A673 (cell line): ENCODE results near the gene FGF21. TPM values are rescaled to one million over a fixed set of nuclear protein-coding genes. Genes with fewer than 3 reads are reported as not detected.

ENCODE experiments used
- BruUV-seq: library from RNA; stranded (reverse); fragments of 400-500 nt; replicated peaks from 2 replicates; lab custom pipeline; 2021; lab: Mats Ljungman, UMichigan
- CTCF ChIA-PET: fragments of 300-600 bp; sonication (Branson Sonifier 250); formaldehyde crosslinking; loops from one replicate; lab custom pipeline; 2022; ENCODE audit warnings: antibody characterized with exemption; lab: Charles Lee
- POLR2A ChIA-PET: fragments of 300-600 bp; sonication (Branson Sonifier 250); formaldehyde crosslinking; loops from one replicate; lab custom pipeline; 2022; ENCODE audit warnings: antibody characterized with exemption; ENCODE audit not compliant: low non-redundant PET; lab: Charles Lee
- DNase-seq: peaks from one replicate; pipeline ENCODE4 v3.0.0-alpha.2; 2015; ENCODE audit warnings: low spot score
- H3K27ac ChIP-seq: fragments of 200-600 bp; sonication (generic); 2 replicates; pipeline ENCODE4 v1.5.1; 2016; ENCODE audit warnings: mixed run types, low read depth, mild to moderate bottlenecking, mixed read lengths, antibody characterized with exemption, low read length; ENCODE audit not compliant: poor library complexity, severe bottlenecking
- H3K27me3 ChIP-seq: fragments of 200-600 bp; sonication (generic); replicated peaks from 2 replicates; pipeline ENCODE4 v1.6.1; 2017; ENCODE audit warnings: mixed run types, low read depth, mild to moderate bottlenecking, mixed read lengths, antibody characterized with exemption, low read length; ENCODE audit not compliant: insufficient read depth, poor library complexity
- H3K36me3 ChIP-seq: fragments of 200-600 bp; sonication (generic); 2 replicates; pipeline ENCODE4 v1.6.1; 2016; ENCODE audit warnings: mixed run types, mild to moderate bottlenecking, mixed read lengths, antibody characterized with exemption, low read length; ENCODE audit not compliant: insufficient read depth, poor library complexity, severe bottlenecking
- H3K4me1 ChIP-seq: fragments of 200-600 bp; sonication (generic); 2 replicates; pipeline ENCODE4 v1.6.1; 2017; ENCODE audit warnings: mixed run types, mild to moderate bottlenecking, mixed read lengths, antibody characterized with exemption, low read length; ENCODE audit not compliant: insufficient read depth, poor library complexity, severe bottlenecking
- H3K4me3 ChIP-seq: fragments of 200-600 bp; sonication (generic); 2 replicates; pipeline ENCODE4 v1.5.1; 2016; ENCODE audit warnings: low read depth, mixed run types, mild to moderate bottlenecking, mixed read lengths, low read length; ENCODE audit not compliant: poor library complexity, severe bottlenecking
- H3K9me3 ChIP-seq: fragments of 200-600 bp; sonication (generic); 2 replicates; pipeline ENCODE4 v1.6.1; 2016; ENCODE audit warnings: mixed run types, low read depth, mild to moderate bottlenecking, mixed read lengths, antibody characterized with exemption, low read length; ENCODE audit not compliant: poor library complexity, severe bottlenecking
- EZH2 ChIP-seq: fragments of 200-600 bp; sonication (generic); IDR thresholded peaks from 2 replicates; pipeline ENCODE4 v1.6.1; 2017; ENCODE audit warnings: borderline replicate concordance, low read depth, mild to moderate bottlenecking, mixed read lengths, antibody characterized with exemption, low read length; ENCODE audit not compliant: poor library complexity, severe bottlenecking
- intact Hi-C: fragments of 100-400 bp; cut with micrococcal nuclease; formaldehyde crosslinking; loops from one replicate; pipeline ENCODE4 v1.10.0; 2022; ENCODE audit not compliant: unreplicated experiment
- total RNA-seq: library from RNA; stranded (reverse); gene quantifications from 2 replicates; pipeline ENCODE4 v1.2.3, GENCODE V29; 2021
- TF ChIP-seq, protein P1 (sequence below): fragments of 300-800, 200-600 bp; sonication (generic); conservative IDR thresholded peaks from 2 replicates; pipeline ENCODE4 v1.5.1; 2017; ENCODE audit warnings: low read depth, mild to moderate bottlenecking, antibody characterized with exemption, low read length, moderate library complexity, mixed read lengths

FGF21 gene
- total RNA-seq, 1 experiment from 2014 or later: not detected

DNA sequence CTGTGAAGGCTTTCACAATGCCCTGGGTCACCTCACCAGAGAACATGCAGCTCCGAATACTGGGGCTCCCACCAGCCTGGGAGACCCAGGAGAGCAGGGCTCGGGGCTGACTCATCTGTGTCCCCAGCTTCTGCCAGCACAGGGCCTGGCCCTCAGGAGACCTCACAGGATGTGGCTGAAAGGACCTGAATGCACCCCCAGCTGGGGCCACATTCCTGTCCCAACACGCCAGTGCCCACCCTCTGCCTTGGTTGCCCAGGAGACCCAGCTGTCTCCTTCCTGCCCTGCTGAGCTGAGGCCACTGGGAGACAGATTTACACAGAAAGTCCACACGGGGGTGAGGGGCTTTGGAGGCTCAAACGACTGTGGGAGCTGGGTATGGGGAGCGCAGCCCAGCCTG lies 43.6 kb downstream of the FGF21 start:
- POLR2A ChIA-PET: no interaction called here
- intact Hi-C loops: loop anchor here (10.0 kb wide), 1 partner anchor 426 kb away; no protein-coding TSS in a partner anchor
- CTCF ChIA-PET: interaction anchor here (0.6 to 1.4 kb wide), 2 partner anchors 11 to 835 kb away, joined by 3 read pairs; no protein-coding TSS in a partner anchor
- peak; percentile 70 for DNase-seq
- Histone ChIP-seq H3K27me3 (no peaks in the 10 kb centered on the region), H3K27ac (peak overlapping the region; percentile 70), H3K4me1 (peaks cover 10% of the 10 kb centered on the region), H3K36me3 (no peaks in the 10 kb centered on the region), H3K9me3 (no peaks in the 10 kb centered on the region), H3K4me3 (no peak overlapping the region)
- no TSS peak for BruUV-seq
- TF ChIP-seq, protein P1, sequence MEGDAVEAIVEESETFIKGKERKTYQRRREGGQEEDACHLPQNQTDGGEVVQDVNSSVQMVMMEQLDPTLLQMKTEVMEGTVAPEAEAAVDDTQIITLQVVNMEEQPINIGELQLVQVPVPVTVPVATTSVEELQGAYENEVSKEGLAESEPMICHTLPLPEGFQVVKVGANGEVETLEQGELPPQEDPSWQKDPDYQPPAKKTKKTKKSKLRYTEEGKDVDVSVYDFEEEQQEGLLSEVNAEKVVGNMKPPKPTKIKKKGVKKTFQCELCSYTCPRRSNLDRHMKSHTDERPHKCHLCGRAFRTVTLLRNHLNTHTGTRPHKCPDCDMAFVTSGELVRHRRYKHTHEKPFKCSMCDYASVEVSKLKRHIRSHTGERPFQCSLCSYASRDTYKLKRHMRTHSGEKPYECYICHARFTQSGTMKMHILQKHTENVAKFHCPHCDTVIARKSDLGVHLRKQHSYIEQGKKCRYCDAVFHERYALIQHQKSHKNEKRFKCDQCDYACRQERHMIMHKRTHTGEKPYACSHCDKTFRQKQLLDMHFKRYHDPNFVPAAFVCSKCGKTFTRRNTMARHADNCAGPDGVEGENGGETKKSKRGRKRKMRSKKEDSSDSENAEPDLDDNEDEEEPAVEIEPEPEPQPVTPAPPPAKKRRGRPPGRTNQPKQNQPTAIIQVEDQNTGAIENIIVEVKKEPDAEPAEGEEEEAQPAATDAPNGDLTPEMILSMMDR: no peak
- no peak for TF ChIP-seq EZH2

DNA sequence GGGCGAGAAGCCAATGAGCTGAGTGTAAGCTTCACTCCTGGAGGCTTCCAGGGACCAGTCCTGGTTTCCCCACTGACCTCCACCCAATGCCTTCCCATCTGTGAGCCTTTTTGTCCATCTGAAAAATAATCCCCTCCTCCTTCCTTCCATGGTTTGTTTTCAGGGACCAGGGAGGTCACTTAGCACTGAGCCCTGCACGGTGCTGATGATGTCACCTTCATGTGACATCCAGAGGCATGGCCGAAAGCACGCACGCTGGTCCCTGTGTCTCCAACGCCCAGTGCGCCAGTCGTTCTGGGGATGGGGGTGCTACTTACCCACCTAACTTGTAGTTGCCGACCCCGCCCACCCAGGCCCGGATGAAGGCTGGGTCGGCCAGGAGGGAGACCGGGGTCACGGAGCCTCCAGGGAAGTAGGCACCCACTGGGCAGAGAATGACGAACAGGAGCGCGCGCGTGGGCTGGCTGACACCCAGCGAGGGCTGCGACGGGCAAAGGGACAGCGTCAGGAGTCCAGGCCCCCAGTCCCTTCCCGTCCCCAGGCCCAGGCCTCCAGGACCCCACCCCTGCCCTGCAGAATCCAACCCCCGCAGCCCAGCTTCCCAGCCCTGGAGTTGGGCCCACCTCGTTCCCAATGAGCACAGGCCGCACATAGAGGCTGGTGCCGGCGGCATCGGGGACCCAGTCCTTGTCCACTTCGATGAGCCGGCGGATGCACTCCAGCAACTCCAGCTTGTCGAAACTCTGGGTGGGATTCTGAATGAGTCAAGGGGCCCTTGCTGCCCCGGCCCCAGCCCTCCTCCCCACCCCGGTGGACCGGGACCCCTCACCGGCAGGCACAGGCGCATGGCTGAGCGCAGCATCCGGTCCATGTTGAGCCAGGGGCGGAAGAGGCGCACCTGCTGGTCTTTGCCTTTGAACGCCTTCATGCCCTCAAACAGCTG lies 44.3 kb downstream of the FGF21 start:
- peak overlapping the region; percentile 70 for H3K27ac ChIP-seq
- no peak overlapping the region for H3K4me3 ChIP-seq
- TF ChIP-seq, protein P1: no peak
- intact Hi-C loops: loop anchor here (10.0 kb wide), 1 partner anchor 425 kb away; no protein-coding TSS in a partner anchor
- POLR2A ChIA-PET: no interaction called here
- H3K4me1 ChIP-seq: peaks cover 10% of the 10 kb centered on the region
- CTCF ChIA-PET: interaction anchor here (1.4 kb wide), 1 partner anchor 11 kb away, joined by 3 read pairs; no protein-coding TSS in a partner anchor
- H3K9me3 ChIP-seq: no peaks in the 10 kb centered on the region
- no TSS peak for BruUV-seq
- no peak for DNase-seq
- no peaks in the 10 kb centered on the region for H3K36me3 ChIP-seq
- no peaks in the 10 kb centered on the region for H3K27me3 ChIP-seq

DNA sequence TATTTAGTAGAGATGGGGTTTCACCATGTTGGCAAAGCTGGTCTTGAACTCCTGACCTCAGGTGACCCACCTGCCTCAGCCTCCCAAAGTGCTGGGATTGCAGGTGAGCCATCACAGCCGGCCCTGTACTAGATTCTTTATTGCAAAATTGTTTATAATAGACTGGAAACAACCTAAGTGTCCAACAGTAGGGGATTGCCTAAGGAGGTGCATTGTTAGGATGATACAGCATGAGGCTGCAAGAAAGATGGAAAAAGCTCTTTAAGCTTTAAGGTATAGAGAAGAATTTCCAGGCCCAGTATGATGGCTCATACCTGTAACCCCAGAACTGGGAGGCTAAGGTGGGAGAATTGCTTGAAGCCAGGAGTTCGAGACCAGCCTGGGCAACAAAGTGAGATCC lies 47.3 kb downstream of the FGF21 start:
- no peak for DNase-seq
- ChIA-PET CTCF (no interaction called here), POLR2A (no interaction called here)
- Histone ChIP-seq H3K4me3 (no peak overlapping the region), H3K36me3 (peaks cover 5% of the 10 kb centered on the region), H3K27ac (no peak overlapping the region), H3K9me3 (no peaks in the 10 kb centered on the region), H3K4me1 (peaks cover 10% of the 10 kb centered on the region), H3K27me3 (no peaks in the 10 kb centered on the region)
- TF ChIP-seq, protein P1: no peak
- TF ChIP-seq EZH2: no peak
- no TSS peak for BruUV-seq
- intact Hi-C loops: no loop called here
